A673 (cell line): Measurements from ENCODE around the gene PHACTR3. TPM values are rescaled to one million over a fixed set of nuclear protein-coding genes. Genes with fewer than 3 reads are reported as not detected.

Experiments used
- BruUV-seq: library from RNA; stranded (reverse); fragments of 400-500 nt; replicated peaks from 2 replicates; lab custom pipeline; 2021; lab: Mats Ljungman, UMichigan
- CTCF ChIA-PET: fragments of 300-600 bp; sonication (Branson Sonifier 250); formaldehyde crosslinking; loops from one replicate; lab custom pipeline; 2022; ENCODE audit warnings: antibody characterized with exemption; lab: Charles Lee
- POLR2A ChIA-PET: fragments of 300-600 bp; sonication (Branson Sonifier 250); formaldehyde crosslinking; loops from one replicate; lab custom pipeline; 2022; ENCODE audit warnings: antibody characterized with exemption; ENCODE audit not compliant: low non-redundant PET; lab: Charles Lee
- DNase-seq: peaks from one replicate; pipeline ENCODE4 v3.0.0-alpha.2; 2015; ENCODE audit warnings: low spot score
- H3K27ac ChIP-seq: fragments of 200-600 bp; sonication (generic); 2 replicates; pipeline ENCODE4 v1.5.1; 2016; ENCODE audit warnings: mixed run types, low read depth, mild to moderate bottlenecking, mixed read lengths, antibody characterized with exemption, low read length; ENCODE audit not compliant: poor library complexity, severe bottlenecking
- H3K27me3 ChIP-seq: fragments of 200-600 bp; sonication (generic); replicated peaks from 2 replicates; pipeline ENCODE4 v1.6.1; 2017; ENCODE audit warnings: mixed run types, low read depth, mild to moderate bottlenecking, mixed read lengths, antibody characterized with exemption, low read length; ENCODE audit not compliant: insufficient read depth, poor library complexity
- H3K36me3 ChIP-seq: fragments of 200-600 bp; sonication (generic); 2 replicates; pipeline ENCODE4 v1.6.1; 2016; ENCODE audit warnings: mixed run types, mild to moderate bottlenecking, mixed read lengths, antibody characterized with exemption, low read length; ENCODE audit not compliant: insufficient read depth, poor library complexity, severe bottlenecking
- H3K4me1 ChIP-seq: fragments of 200-600 bp; sonication (generic); 2 replicates; pipeline ENCODE4 v1.6.1; 2017; ENCODE audit warnings: mixed run types, mild to moderate bottlenecking, mixed read lengths, antibody characterized with exemption, low read length; ENCODE audit not compliant: insufficient read depth, poor library complexity, severe bottlenecking
- H3K4me3 ChIP-seq: fragments of 200-600 bp; sonication (generic); 2 replicates; pipeline ENCODE4 v1.5.1; 2016; ENCODE audit warnings: low read depth, mixed run types, mild to moderate bottlenecking, mixed read lengths, low read length; ENCODE audit not compliant: poor library complexity, severe bottlenecking
- H3K9me3 ChIP-seq: fragments of 200-600 bp; sonication (generic); 2 replicates; pipeline ENCODE4 v1.6.1; 2016; ENCODE audit warnings: mixed run types, low read depth, mild to moderate bottlenecking, mixed read lengths, antibody characterized with exemption, low read length; ENCODE audit not compliant: poor library complexity, severe bottlenecking
- CTCF ChIP-seq: fragments of 300-800, 200-600 bp; sonication (generic); conservative IDR thresholded peaks from 2 replicates; pipeline ENCODE4 v1.5.1; 2017; ENCODE audit warnings: low read depth, mild to moderate bottlenecking, antibody characterized with exemption, low read length, moderate library complexity, mixed read lengths
- EZH2 ChIP-seq: fragments of 200-600 bp; sonication (generic); IDR thresholded peaks from 2 replicates; pipeline ENCODE4 v1.6.1; 2017; ENCODE audit warnings: borderline replicate concordance, low read depth, mild to moderate bottlenecking, mixed read lengths, antibody characterized with exemption, low read length; ENCODE audit not compliant: poor library complexity, severe bottlenecking
- intact Hi-C: fragments of 100-400 bp; cut with micrococcal nuclease; formaldehyde crosslinking; loops from one replicate; pipeline ENCODE4 v1.10.0; 2022; ENCODE audit not compliant: unreplicated experiment
- total RNA-seq: library from RNA; stranded (reverse); gene quantifications from 2 replicates; pipeline ENCODE4 v1.2.3, GENCODE V29; 2021

PHACTR3 gene
- total RNA-seq, 1 experiment from 2014 or later: 0.17 TPM

- Histone ChIP-seq H3K27me3 (peaks cover 25% of the 10 kb centered on the region), H3K36me3 (no peaks in the 10 kb centered on the region), H3K4me1 (no peaks in the 10 kb centered on the region), H3K27ac (no peak overlapping the region), H3K9me3 (no peaks in the 10 kb centered on the region), H3K4me3 (no peak overlapping the region)
- intact Hi-C loops: no loop called here
- BruUV-seq: no TSS peak
- TF ChIP-seq CTCF (no peak), EZH2 (no peak)
- DNase-seq: no peak
- ChIA-PET POLR2A (no interaction called here), CTCF (no interaction called here)
Observed at GRCh38 chr20:59636766-59637370, 32.5 kb downstream of the PHACTR3 start.

GRCh38 chr20:59640267-59640666, 35.9 kb downstream of the PHACTR3 start:
- DNase-seq: no peak
- BruUV-seq: no TSS peak
- TF ChIP-seq CTCF (no peak), EZH2 (no peak)
- Histone ChIP-seq H3K9me3 (no peaks in the 10 kb centered on the region), H3K36me3 (no peaks in the 10 kb centered on the region), H3K27me3 (peaks cover 17% of the 10 kb centered on the region), H3K4me1 (no peaks in the 10 kb centered on the region), H3K4me3 (no peak overlapping the region), H3K27ac (no peak overlapping the region)
- CTCF ChIA-PET: no interaction called here
- POLR2A ChIA-PET: no interaction called here
- intact Hi-C loops: no loop called here

DNA sequence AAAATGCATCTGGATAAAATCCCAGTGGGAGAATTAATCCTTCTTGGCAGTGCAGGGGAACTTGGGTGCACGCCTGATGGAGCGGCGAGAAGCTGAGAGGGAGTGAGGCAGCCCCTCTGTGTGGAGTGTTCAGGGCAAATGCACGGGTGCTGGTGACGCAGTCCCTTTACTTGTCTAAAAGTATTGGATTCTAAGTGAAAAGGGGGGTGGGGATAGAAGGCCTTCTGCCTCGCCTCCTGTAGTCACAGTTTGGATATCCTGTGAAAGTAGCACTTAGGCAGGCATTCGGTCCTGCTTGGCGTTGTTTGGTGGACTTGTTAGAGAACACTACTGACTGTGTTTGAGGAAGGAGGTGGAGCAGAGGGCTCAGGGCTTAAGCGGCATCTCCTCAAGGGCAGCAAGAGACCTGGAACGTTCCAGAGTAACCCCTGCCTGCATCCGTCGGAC, 39.3 kb downstream of the PHACTR3 start:
- Histone ChIP-seq H3K4me1 (no peaks in the 10 kb centered on the region), H3K27me3 (no peaks in the 10 kb centered on the region), H3K36me3 (no peaks in the 10 kb centered on the region), H3K4me3 (no peak overlapping the region), H3K27ac (no peak overlapping the region), H3K9me3 (no peaks in the 10 kb centered on the region)
- no peak for DNase-seq
- ChIA-PET CTCF (no interaction called here), POLR2A (no interaction called here)
- no peak for TF ChIP-seq EZH2
- TF ChIP-seq CTCF: no peak
- intact Hi-C loops: no loop called here
- BruUV-seq: no TSS peak
